ENCODE data around the gene TMEM167A. TPM values are rescaled to one million over a fixed set of nuclear protein-coding genes. Genes with fewer than 3 reads are reported as not detected.

Gene TMEM167A
- total and polyA plus RNA-seq, 2 of the 4 experiments (the other 2 are of a cell fraction): 34.6 to 45.1 TPM

- no peak for TF ChIP-seq CTCF (conservative IDR thresholded peaks at IDR 0.05; ENCODE audit: low read depth, low read length)
- 0 out of 2 replicates have a peak, but pooled peaks have one; percentile 40 for TF ChIP-seq ELK1 (IDR thresholded peaks at IDR 0.05; ENCODE audit: borderline replicate concordance, low read depth, low read length)
- TF ChIP-seq SMC3 (IDR thresholded peaks at IDR 0.05; ENCODE audit: low read depth, low read length): no peak
Observed at GRCh38 chr5:83076742-83077661, at the start of gene TMEM167A, which contains the start of gene XRCC4 (continued).

Data from IMR-90 (cell line).